ENCODE results near the gene HSPA12B. TPM values are rescaled to one million over a fixed set of nuclear protein-coding genes. Genes with fewer than 3 reads are reported as not detected.

The HSPA12B gene
- total and polyA plus RNA-seq, 2 of the 13 experiments (the other 11 are each of a cell fraction or from before 2014, with no cell fraction given): 0.01 TPM; not detected in 1

GRCh38 chr20:3767427-3768341 lies 35.2 kb downstream of the HSPA12B start, which contains the start of gene ADISSP (continued):
- TF ChIP-seq ARID4A (CRISPR knock-in tag; IDR thresholded peaks at IDR 0.05; ENCODE audit: borderline replicate concordance) (peak; percentile 99), SALL1 (CRISPR knock-in tag; IDR thresholded peaks at IDR 0.05) (peak; percentile 86), HDAC2 (CRISPR knock-in tag; IDR thresholded peaks at IDR 0.05) (peak; percentile 28), GATA4 (IDR thresholded peaks at IDR 0.05; ENCODE audit: borderline replicate concordance, low read depth) (peak; percentile 62; the same call in 1 of the 2 replicates), ZBTB21 (CRISPR knock-in tag; IDR thresholded peaks at IDR 0.05) (no peak), ZNF446 (CRISPR knock-in tag; IDR thresholded peaks at IDR 0.05) (peak; percentile 94), NPAS2 (CRISPR knock-in tag; IDR thresholded peaks at IDR 0.05; ENCODE audit: borderline replicate concordance) (no peak), MEF2D (CRISPR knock-in tag; IDR thresholded peaks at IDR 0.05) (no peak; the same call in 1 of the 2 replicates), FOXK1 (CRISPR knock-in tag; IDR thresholded peaks at IDR 0.05; ENCODE audit: borderline replicate concordance, low read depth) (peak; percentile 72; the same call in 1 of the 2 replicates), TCF12 (IDR thresholded peaks at IDR 0.05) (no peak), TCF12 (CRISPR knock-in tag; IDR thresholded peaks at IDR 0.05) (peak; percentile 92), UBTF (CRISPR knock-in tag; IDR thresholded peaks at IDR 0.05) (peak; percentile 82; the same call in 1 of the 2 replicates), TCF7L2 (IDR thresholded peaks at IDR 0.05; ENCODE audit: low read depth, low read length) (no peak), LCORL (IDR thresholded peaks at IDR 0.05) (no peak), LCORL (CRISPR knock-in tag; IDR thresholded peaks at IDR 0.05) (peak; percentile 91)
- TF ChIP-seq, protein P1, sequence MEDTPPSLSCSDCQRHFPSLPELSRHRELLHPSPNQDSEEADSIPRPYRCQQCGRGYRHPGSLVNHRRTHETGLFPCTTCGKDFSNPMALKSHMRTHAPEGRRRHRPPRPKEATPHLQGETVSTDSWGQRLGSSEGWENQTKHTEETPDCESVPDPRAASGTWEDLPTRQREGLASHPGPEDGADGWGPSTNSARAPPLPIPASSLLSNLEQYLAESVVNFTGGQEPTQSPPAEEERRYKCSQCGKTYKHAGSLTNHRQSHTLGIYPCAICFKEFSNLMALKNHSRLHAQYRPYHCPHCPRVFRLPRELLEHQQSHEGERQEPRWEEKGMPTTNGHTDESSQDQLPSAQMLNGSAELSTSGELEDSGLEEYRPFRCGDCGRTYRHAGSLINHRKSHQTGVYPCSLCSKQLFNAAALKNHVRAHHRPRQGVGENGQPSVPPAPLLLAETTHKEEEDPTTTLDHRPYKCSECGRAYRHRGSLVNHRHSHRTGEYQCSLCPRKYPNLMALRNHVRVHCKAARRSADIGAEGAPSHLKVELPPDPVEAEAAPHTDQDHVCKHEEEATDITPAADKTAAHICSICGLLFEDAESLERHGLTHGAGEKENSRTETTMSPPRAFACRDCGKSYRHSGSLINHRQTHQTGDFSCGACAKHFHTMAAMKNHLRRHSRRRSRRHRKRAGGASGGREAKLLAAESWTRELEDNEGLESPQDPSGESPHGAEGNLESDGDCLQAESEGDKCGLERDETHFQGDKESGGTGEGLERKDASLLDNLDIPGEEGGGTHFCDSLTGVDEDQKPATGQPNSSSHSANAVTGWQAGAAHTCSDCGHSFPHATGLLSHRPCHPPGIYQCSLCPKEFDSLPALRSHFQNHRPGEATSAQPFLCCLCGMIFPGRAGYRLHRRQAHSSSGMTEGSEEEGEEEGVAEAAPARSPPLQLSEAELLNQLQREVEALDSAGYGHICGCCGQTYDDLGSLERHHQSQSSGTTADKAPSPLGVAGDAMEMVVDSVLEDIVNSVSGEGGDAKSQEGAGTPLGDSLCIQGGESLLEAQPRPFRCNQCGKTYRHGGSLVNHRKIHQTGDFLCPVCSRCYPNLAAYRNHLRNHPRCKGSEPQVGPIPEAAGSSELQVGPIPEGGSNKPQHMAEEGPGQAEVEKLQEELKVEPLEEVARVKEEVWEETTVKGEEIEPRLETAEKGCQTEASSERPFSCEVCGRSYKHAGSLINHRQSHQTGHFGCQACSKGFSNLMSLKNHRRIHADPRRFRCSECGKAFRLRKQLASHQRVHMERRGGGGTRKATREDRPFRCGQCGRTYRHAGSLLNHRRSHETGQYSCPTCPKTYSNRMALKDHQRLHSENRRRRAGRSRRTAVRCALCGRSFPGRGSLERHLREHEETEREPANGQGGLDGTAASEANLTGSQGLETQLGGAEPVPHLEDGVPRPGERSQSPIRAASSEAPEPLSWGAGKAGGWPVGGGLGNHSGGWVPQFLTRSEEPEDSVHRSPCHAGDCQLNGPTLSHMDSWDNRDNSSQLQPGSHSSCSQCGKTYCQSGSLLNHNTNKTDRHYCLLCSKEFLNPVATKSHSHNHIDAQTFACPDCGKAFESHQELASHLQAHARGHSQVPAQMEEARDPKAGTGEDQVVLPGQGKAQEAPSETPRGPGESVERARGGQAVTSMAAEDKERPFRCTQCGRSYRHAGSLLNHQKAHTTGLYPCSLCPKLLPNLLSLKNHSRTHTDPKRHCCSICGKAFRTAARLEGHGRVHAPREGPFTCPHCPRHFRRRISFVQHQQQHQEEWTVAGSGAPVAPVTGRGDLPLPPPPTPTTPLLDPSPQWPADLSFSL (CRISPR knock-in tag; IDR thresholded peaks at IDR 0.05): 0 out of 2 replicates have a peak, but pooled peaks have one; percentile 2

Measured in HepG2 (cell line).